ENCODE measurements around the gene CFAP52. TPM values are rescaled to one million over a fixed set of nuclear protein-coding genes. Genes with fewer than 3 reads are reported as not detected.

The CFAP52 gene
- total and polyA plus RNA-seq, 2 of the 8 experiments (the other 6 are each of a cell fraction or from before 2014, with no cell fraction given) = 0.11 TPM; not detected in 1

DNA sequence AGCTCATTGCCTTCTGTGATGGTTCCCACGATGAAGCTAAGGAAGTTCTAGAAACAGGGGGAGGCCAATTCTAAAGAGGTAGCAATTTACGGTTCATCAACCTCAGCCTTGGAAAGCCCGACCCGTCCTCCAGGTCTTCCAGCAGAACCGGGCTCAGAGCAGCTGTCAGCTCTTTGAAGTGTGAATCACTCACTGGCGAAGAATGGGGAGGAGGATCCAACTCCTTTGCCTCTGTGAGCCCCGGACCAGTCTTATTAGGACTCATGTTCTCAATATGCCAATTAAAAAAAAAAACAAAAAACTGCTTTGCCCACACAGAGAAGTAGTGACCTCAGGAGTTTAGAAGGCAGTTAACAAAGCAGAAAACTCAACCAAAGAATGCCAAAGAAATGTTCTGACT, 32.2 kb upstream of the CFAP52 start:
- no peak for FAIRE-seq
- Histone ChIP-seq H2BK20ac (ENCODE audit: low read length) (no peak overlapping the region), H2AFZ (ENCODE audit: low read length) (no peak overlapping the region), H3K79me2 (ENCODE audit: control insufficient read depth in 1 of 2, insufficient read depth in 2 of 2, low read length in 2 of 2) (no peaks in the 10 kb centered on the region), H3K4me3 (ENCODE audit: extremely low read depth in 1 of 4, insufficient read depth in 2 of 4, low read depth in 3 of 4, low read length in 4 of 4) (no peak overlapping the region), H4K20me1 (replicated peaks in 1 of 2; ENCODE audit: control insufficient read depth in 1 of 2, insufficient read depth in 2 of 2, low read length in 2 of 2) (no peaks in the 10 kb centered on the region), H2BK15ac (ENCODE audit: low read length) (no peak overlapping the region), H3K4ac (replicated peaks; ENCODE audit: insufficient read length, low read depth, low read length) (no peak overlapping the region), H2BK5ac (ENCODE audit: low read depth, low read length) (no peak overlapping the region), H3K4me1 (replicated peaks in 1 of 4; ENCODE audit: control insufficient read depth in 3 of 4, insufficient read depth in 4 of 4, low read length in 3 of 4) (no peaks in the 10 kb centered on the region), H3K23me2 (ENCODE audit: low read depth, low read length) (no peaks in the 10 kb centered on the region), H3K56ac (replicated peaks; ENCODE audit: insufficient read length, low read depth, low read length) (no peak overlapping the region), H2AK5ac (ENCODE audit: low read depth, low read length) (no peak overlapping the region), H3K27ac (ENCODE audit: low read depth, low read length) (no peak overlapping the region), H3K27me3 (replicated peaks in 1 of 4; ENCODE audit: control insufficient read depth in 3 of 4, extremely low read depth in 1 of 4, insufficient read depth in 3 of 4, low read length in 3 of 4) (no peaks in the 10 kb centered on the region), H3K14ac (ENCODE audit: insufficient read length) (no peak overlapping the region), H3K9ac (replicated peaks in 1 of 4; ENCODE audit: extremely low read depth in 1 of 4, low read depth in 3 of 4, low read length in 3 of 4) (no peak overlapping the region), H4K91ac (replicated peaks; ENCODE audit: insufficient read length, low read length) (no peak overlapping the region), H4K5ac (ENCODE audit: insufficient read length, low read depth, low read length) (no peak overlapping the region), H4K8ac (ENCODE audit: extremely low read depth, insufficient read depth, low read length) (no peak overlapping the region), H3K79me1 (ENCODE audit: low read depth, low read length) (no peaks in the 10 kb centered on the region), H2BK12ac (ENCODE audit: low read depth, low read length) (no peak overlapping the region), H3K36me3 (ENCODE audit: control insufficient read depth in 2 of 4, insufficient read depth in 4 of 4, low read length in 3 of 4) (no peaks in the 10 kb centered on the region; a peak in 1 of 8 replicates), H2BK120ac (replicated peaks; ENCODE audit: low read depth, low read length) (no peak overlapping the region), H3K18ac (ENCODE audit: extremely low read depth, low read length) (no peak overlapping the region), H3K9me3 (ENCODE audit: insufficient read depth in 2 of 2, low read depth in 1 of 2, low read length in 1 of 2) (no peaks in the 10 kb centered on the region), H3K4me2 (ENCODE audit: insufficient read depth in 1 of 2, low read depth in 2 of 2, low read length in 2 of 2) (no peak overlapping the region), H3K23ac (ENCODE audit: insufficient read length) (no peak overlapping the region)
- 94% methylated on average over 7 of the region's 7 CpGs; no CpG with 5 or more reads in 1 of the 2 experiments for WGBS, 2 experiments (ENCODE audit: extremely low coverage in 1 of 2, insufficient coverage in 1 of 2, insufficient read length in 1 of 2, insufficient replicate concordance in 2 of 2, low coverage in 1 of 2, low lambda C conversion rate in 2 of 2, missing lambda C conversion rate in 1 of 2)
- POLR2A ChIA-PET (ENCODE audit: partially characterized antibody) = no interaction called here
- DNase-seq (ENCODE audit: low read depth in 1 of 2, low spot score in 2 of 2) = no peak
- CTCF ChIA-PET (ENCODE audit: partially characterized antibody) = interaction anchor here (1.5 to 1.9 kb wide), 2 partner anchors 10 to 22 kb away, joined by 5 to 8 read pairs; no protein-coding TSS in a partner anchor
- no peak for TF ChIP-seq BACH1 (IDR thresholded peaks at IDR 0.05; ENCODE audit: low read length)
- TF ChIP-seq SIRT6 (IDR thresholded peaks at IDR 0.05; ENCODE audit: low read length) = no peak
- no peak for TF ChIP-seq SIN3A (conservative IDR thresholded peaks at IDR 0.05 in 1 of 2, IDR thresholded peaks at IDR 0.05 in 1 of 2; ENCODE audit: low read depth in 1 of 2, low read length in 2 of 2)
- TF ChIP-seq GABPA (IDR thresholded peaks at IDR 0.05; ENCODE audit: borderline replicate concordance, insufficient read depth, low read length) = no peak
- TF ChIP-seq RBBP5 (IDR thresholded peaks at IDR 0.05; ENCODE audit: borderline replicate concordance, low read depth, low read length) = no peak
- no peak for TF ChIP-seq KDM5A (IDR thresholded peaks at IDR 0.05; ENCODE audit: low read length)
- no peak for TF ChIP-seq POLR2AphosphoS5 (IDR thresholded peaks at IDR 0.05; ENCODE audit: low read depth, low read length)
- no peak for TF ChIP-seq SP4 (IDR thresholded peaks at IDR 0.05; ENCODE audit: low read length)
- TF ChIP-seq, protein P1, sequence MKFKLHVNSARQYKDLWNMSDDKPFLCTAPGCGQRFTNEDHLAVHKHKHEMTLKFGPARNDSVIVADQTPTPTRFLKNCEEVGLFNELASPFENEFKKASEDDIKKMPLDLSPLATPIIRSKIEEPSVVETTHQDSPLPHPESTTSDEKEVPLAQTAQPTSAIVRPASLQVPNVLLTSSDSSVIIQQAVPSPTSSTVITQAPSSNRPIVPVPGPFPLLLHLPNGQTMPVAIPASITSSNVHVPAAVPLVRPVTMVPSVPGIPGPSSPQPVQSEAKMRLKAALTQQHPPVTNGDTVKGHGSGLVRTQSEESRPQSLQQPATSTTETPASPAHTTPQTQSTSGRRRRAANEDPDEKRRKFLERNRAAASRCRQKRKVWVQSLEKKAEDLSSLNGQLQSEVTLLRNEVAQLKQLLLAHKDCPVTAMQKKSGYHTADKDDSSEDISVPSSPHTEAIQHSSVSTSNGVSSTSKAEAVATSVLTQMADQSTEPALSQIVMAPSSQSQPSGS (IDR thresholded peaks at IDR 0.05; ENCODE audit: low read length) = no peak
- no peak for TF ChIP-seq YY1 (IDR thresholded peaks at IDR 0.05; ENCODE audit: low read depth, low read length)
- no peak for TF ChIP-seq JUND (IDR thresholded peaks at IDR 0.05; ENCODE audit: low read length)
- TF ChIP-seq GTF2F1 (IDR thresholded peaks at IDR 0.05; ENCODE audit: borderline replicate concordance, low read depth, low read length) = no peak
- no peak for TF ChIP-seq RAD21 (IDR thresholded peaks at IDR 0.05 in 1 of 2, conservative IDR thresholded peaks at IDR 0.05 in 1 of 2; ENCODE audit: low read depth in 2 of 2, low read length in 2 of 2)
- no peak for TF ChIP-seq SP2 (IDR thresholded peaks at IDR 0.05; ENCODE audit: low read length)

Data from H1 (cell line).